ENCODE measurements around the gene EDA.

EDA gene

DNA sequence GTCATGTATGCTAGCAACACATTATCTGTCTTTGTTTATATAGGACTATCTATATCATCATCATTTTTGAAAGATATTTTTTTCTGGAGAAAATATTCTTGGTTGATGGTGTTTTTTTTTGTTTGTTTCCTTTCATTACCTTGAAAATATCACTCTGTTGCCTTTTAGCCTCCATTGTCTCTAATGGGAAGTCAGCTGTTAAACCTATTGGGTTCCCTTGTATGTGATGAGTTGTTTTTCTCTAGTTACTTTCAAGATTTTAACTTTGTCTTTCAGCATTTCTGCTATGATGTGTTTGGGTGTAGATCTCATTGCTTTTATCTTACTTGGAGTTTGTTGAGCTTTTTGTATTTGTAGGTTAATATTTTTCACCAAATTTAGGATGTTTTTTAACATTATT, 124.4 kb downstream of the EDA start:
- Histone ChIP-seq H3K4me1 (ENCODE audit: insufficient read depth, low read length, poor library complexity, severe bottlenecking) (no peaks in the 10 kb centered on the region), H3K9me3 (ENCODE audit: insufficient read depth, low read depth, low read length) (no peaks in the 10 kb centered on the region), H3K4me2 (ENCODE audit: low read depth, low read length, poor library complexity, severe bottlenecking) (no peak overlapping the region), H3K27me3 (ENCODE audit: insufficient read depth, low read length, poor library complexity, severe bottlenecking) (no peaks in the 10 kb centered on the region), H4K20me1 (ENCODE audit: insufficient read depth, low read length, poor library complexity, severe bottlenecking) (no peaks in the 10 kb centered on the region), H3K36me3 (ENCODE audit: insufficient read depth, low read length) (no peaks in the 10 kb centered on the region), H2AFZ (ENCODE audit: low read length) (no peak overlapping the region), H3F3A (ENCODE audit: low read depth) (no peaks in the 10 kb centered on the region), H3K9me2 (replicated peaks; ENCODE audit: low read depth, low read length) (no peaks in the 10 kb centered on the region), H3K79me2 (ENCODE audit: insufficient read depth, low read length) (no peaks in the 10 kb centered on the region), H3K9ac (ENCODE audit: low read depth, low read length, poor library complexity, severe bottlenecking) (no peak overlapping the region), H3K4me3 (ENCODE audit: low read length, poor library complexity, severe bottlenecking) (no peak overlapping the region)
- TF ChIP-seq, protein P1, sequence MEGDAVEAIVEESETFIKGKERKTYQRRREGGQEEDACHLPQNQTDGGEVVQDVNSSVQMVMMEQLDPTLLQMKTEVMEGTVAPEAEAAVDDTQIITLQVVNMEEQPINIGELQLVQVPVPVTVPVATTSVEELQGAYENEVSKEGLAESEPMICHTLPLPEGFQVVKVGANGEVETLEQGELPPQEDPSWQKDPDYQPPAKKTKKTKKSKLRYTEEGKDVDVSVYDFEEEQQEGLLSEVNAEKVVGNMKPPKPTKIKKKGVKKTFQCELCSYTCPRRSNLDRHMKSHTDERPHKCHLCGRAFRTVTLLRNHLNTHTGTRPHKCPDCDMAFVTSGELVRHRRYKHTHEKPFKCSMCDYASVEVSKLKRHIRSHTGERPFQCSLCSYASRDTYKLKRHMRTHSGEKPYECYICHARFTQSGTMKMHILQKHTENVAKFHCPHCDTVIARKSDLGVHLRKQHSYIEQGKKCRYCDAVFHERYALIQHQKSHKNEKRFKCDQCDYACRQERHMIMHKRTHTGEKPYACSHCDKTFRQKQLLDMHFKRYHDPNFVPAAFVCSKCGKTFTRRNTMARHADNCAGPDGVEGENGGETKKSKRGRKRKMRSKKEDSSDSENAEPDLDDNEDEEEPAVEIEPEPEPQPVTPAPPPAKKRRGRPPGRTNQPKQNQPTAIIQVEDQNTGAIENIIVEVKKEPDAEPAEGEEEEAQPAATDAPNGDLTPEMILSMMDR (conservative IDR thresholded peaks at IDR 0.05; ENCODE audit: low read length): no peak
- TF ChIP-seq EZH2phosphoT487 (IDR thresholded peaks at IDR 0.05; ENCODE audit: borderline replicate concordance): no peak

DNA sequence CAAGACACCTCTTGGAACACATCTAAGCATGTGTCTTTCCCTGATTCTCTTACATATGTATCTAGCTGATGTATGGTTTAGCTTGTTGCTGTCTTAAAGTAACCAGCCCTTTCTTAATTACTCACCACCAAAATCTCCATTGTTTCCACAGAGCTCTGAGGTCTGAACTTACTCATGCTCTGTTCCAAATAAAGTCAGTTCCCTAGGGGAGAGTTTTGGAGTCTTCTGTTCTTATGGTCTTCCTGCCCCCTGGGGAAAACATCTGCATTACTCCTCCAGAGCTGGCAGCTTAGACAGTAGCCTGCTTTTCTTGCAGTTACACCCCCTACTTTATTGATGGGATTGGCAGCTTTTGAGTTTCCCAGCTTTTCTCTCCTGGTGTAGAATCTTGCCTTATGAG, 125.8 kb downstream of the EDA start:
- no peak overlapping the region for H3K4me2 ChIP-seq (ENCODE audit: low read depth, low read length, poor library complexity, severe bottlenecking)
- H3K4me3 ChIP-seq (ENCODE audit: low read length, poor library complexity, severe bottlenecking): no peak overlapping the region
- H3K4me1 ChIP-seq (ENCODE audit: insufficient read depth, low read length, poor library complexity, severe bottlenecking): no peaks in the 10 kb centered on the region
- H3K9me3 ChIP-seq (ENCODE audit: insufficient read depth, low read depth, low read length): no peaks in the 10 kb centered on the region
- H4K20me1 ChIP-seq (ENCODE audit: insufficient read depth, low read length, poor library complexity, severe bottlenecking): no peaks in the 10 kb centered on the region
- H2AFZ ChIP-seq (ENCODE audit: low read length): no peak overlapping the region
- H3K9me2 ChIP-seq (replicated peaks; ENCODE audit: low read depth, low read length): no peaks in the 10 kb centered on the region
- H3K79me2 ChIP-seq (ENCODE audit: insufficient read depth, low read length): no peaks in the 10 kb centered on the region
- TF ChIP-seq, protein P1 (conservative IDR thresholded peaks at IDR 0.05; ENCODE audit: low read length): no peak
- TF ChIP-seq EZH2phosphoT487 (IDR thresholded peaks at IDR 0.05; ENCODE audit: borderline replicate concordance): no peak
- H3F3A ChIP-seq (ENCODE audit: low read depth): no peaks in the 10 kb centered on the region
- no peak overlapping the region for H3K9ac ChIP-seq (ENCODE audit: low read depth, low read length, poor library complexity, severe bottlenecking)
- no peaks in the 10 kb centered on the region for H3K36me3 ChIP-seq (ENCODE audit: insufficient read depth, low read length)
- H3K27me3 ChIP-seq (ENCODE audit: insufficient read depth, low read length, poor library complexity, severe bottlenecking): no peaks in the 10 kb centered on the region

- H3K9me2 ChIP-seq (replicated peaks; ENCODE audit: low read depth, low read length): no peaks in the 10 kb centered on the region
- no peaks in the 10 kb centered on the region for H3K79me2 ChIP-seq (ENCODE audit: insufficient read depth, low read length)
- no peak overlapping the region for H3K4me3 ChIP-seq (ENCODE audit: low read length, poor library complexity, severe bottlenecking)
- TF ChIP-seq EZH2phosphoT487 (IDR thresholded peaks at IDR 0.05; ENCODE audit: borderline replicate concordance): no peak
- TF ChIP-seq, protein P1 (conservative IDR thresholded peaks at IDR 0.05; ENCODE audit: low read length): no peak
- H3K4me1 ChIP-seq (ENCODE audit: insufficient read depth, low read length, poor library complexity, severe bottlenecking): no peaks in the 10 kb centered on the region
- H3K9ac ChIP-seq (ENCODE audit: low read depth, low read length, poor library complexity, severe bottlenecking): no peak overlapping the region
- H3K36me3 ChIP-seq (ENCODE audit: insufficient read depth, low read length): no peaks in the 10 kb centered on the region
- H3K4me2 ChIP-seq (ENCODE audit: low read depth, low read length, poor library complexity, severe bottlenecking): no peak overlapping the region
- H3K27me3 ChIP-seq (ENCODE audit: insufficient read depth, low read length, poor library complexity, severe bottlenecking): no peaks in the 10 kb centered on the region
- no peak overlapping the region for H2AFZ ChIP-seq (ENCODE audit: low read length)
- no peaks in the 10 kb centered on the region for H4K20me1 ChIP-seq (ENCODE audit: insufficient read depth, low read length, poor library complexity, severe bottlenecking)
- no peaks in the 10 kb centered on the region for H3F3A ChIP-seq (ENCODE audit: low read depth)
- no peaks in the 10 kb centered on the region for H3K9me3 ChIP-seq (ENCODE audit: insufficient read depth, low read depth, low read length)
Observed at GRCh38 chrX:69746051-69746450, 130.1 kb downstream of the EDA start.

All from Loucy (cell line).